GM12878 (cell line): ENCODE data around the gene CACNA2D3.

Source experiments
- CHD2 ChIP-seq: IDR thresholded peaks from 2 replicates; pipeline ENCODE4 v1.6.1; 2011; ENCODE audit warnings: low read depth, low read length, improper control_type of control experiment, borderline replicate concordance
- GABPA ChIP-seq: IDR thresholded peaks from 2 replicates; pipeline ENCODE4 v1.6.1; 2014; ENCODE audit warnings: antibody characterized with exemption, low read depth, mild to moderate bottlenecking, inconsistent platforms
- MXI1 ChIP-seq: fragments of 150-350 bp; IDR thresholded peaks from 2 replicates; pipeline ENCODE4 v1.6.1; 2011; ENCODE audit warnings: low read depth, mild to moderate bottlenecking, inconsistent platforms, low read length, improper control_type of control experiment
- NRF1 ChIP-seq: conservative IDR thresholded peaks from 2 replicates; pipeline ENCODE4 v1.6.1; 2011; ENCODE audit warnings: mild to moderate bottlenecking, low read depth, low read length, improper control_type of control experiment
- RAD21 ChIP-seq: IDR thresholded peaks from 2 replicates; pipeline ENCODE4 v1.6.1; 2011; ENCODE audit warnings: mild to moderate bottlenecking, low read depth, low read length, moderate library complexity; ENCODE audit not compliant: insufficient read depth
- SMC3 ChIP-seq: IDR thresholded peaks from 2 replicates; pipeline ENCODE4 v1.6.1; 2011; ENCODE audit warnings: low read length, improper control_type of control experiment, borderline replicate concordance
- STAT1 ChIP-seq: fragments of 450-650 bp; conservative IDR thresholded peaks from 2 replicates; pipeline ENCODE4 v1.6.1; 2014; ENCODE audit warnings: antibody characterized with exemption, mild to moderate bottlenecking
- TF ChIP-seq, protein P1 (sequence below): IDR thresholded peaks from 2 replicates; pipeline ENCODE4 v1.6.1; 2011; ENCODE audit warnings: mild to moderate bottlenecking, low read depth, low read length, moderate library complexity; ENCODE audit not compliant: insufficient replicate concordance
- TF ChIP-seq, protein P2 (sequence below), 3 experiments: IDR thresholded peaks in 2 of 3; conservative IDR thresholded peaks in 1 of 3; 2 replicates each; pipeline ENCODE4 v1.5.1; 2011; ENCODE audit warnings: low read depth in 3 of 3, low read length in 3 of 3, mild to moderate bottlenecking in 3 of 3, control low read depth in 2 of 3, moderate library complexity in 2 of 3, inconsistent platforms in 1 of 3, mixed read lengths in 1 of 3; ENCODE audit not compliant: control insufficient read depth in 2 of 3, insufficient read depth in 1 of 3; ENCODE audit errors: extremely low read depth in 1 of 3

DNA sequence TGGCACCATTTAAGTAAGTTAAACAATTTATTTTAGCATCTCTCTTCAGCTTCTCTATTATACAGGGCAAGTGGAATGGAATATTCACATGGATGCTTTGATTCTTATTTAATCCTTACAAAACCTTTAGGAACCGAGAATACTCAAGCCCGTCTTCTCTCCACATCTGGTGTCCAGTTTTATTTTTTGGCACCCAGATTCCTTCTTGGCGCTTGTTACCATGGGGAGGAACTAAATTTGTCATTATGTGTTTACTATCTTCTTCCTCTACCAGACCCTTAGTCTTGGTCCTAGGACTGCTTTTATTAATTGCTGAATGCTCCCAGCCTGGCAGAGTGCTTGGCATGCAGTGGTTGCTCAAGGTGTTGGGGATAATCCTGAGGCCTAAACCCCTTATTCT, 138.8 kb downstream of the CACNA2D3 start:
- TF ChIP-seq SMC3 = no peak
- TF ChIP-seq, protein P1, sequence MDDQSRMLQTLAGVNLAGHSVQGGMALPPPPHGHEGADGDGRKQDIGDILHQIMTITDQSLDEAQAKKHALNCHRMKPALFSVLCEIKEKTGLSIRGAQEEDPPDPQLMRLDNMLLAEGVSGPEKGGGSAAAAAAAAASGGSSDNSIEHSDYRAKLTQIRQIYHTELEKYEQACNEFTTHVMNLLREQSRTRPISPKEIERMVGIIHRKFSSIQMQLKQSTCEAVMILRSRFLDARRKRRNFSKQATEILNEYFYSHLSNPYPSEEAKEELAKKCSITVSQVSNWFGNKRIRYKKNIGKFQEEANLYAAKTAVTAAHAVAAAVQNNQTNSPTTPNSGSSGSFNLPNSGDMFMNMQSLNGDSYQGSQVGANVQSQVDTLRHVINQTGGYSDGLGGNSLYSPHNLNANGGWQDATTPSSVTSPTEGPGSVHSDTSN = no peak
- TF ChIP-seq GABPA = no peak
- TF ChIP-seq MXI1 = no peak
- TF ChIP-seq STAT1 = no peak
- TF ChIP-seq NRF1 = no peak
- TF ChIP-seq, protein P2, sequence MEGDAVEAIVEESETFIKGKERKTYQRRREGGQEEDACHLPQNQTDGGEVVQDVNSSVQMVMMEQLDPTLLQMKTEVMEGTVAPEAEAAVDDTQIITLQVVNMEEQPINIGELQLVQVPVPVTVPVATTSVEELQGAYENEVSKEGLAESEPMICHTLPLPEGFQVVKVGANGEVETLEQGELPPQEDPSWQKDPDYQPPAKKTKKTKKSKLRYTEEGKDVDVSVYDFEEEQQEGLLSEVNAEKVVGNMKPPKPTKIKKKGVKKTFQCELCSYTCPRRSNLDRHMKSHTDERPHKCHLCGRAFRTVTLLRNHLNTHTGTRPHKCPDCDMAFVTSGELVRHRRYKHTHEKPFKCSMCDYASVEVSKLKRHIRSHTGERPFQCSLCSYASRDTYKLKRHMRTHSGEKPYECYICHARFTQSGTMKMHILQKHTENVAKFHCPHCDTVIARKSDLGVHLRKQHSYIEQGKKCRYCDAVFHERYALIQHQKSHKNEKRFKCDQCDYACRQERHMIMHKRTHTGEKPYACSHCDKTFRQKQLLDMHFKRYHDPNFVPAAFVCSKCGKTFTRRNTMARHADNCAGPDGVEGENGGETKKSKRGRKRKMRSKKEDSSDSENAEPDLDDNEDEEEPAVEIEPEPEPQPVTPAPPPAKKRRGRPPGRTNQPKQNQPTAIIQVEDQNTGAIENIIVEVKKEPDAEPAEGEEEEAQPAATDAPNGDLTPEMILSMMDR (IDR thresholded peaks at IDR 0.05 in 2 of 3, conservative IDR thresholded peaks at IDR 0.05 in 1 of 3; ENCODE audit: control insufficient read depth in 2 of 3, extremely low read depth in 1 of 3, insufficient read depth in 1 of 3, low read depth in 3 of 3, low read length in 3 of 3) = no peak
- no peak for TF ChIP-seq CHD2
- no peak for TF ChIP-seq RAD21
